OCI-M2 (cell line): Measurements from ENCODE around the gene AMZ2.
"Not testable (repeated sequence)": the region's sequence is repeated elsewhere in the genome, so short reads cannot be mapped to it uniquely, and the experiment has no call there.

Experiments
- DNase-seq: peaks from one replicate; lab custom pipeline; 2025; ENCODE audit not compliant: unreplicated experiment; lab: John Stamatoyannopoulos, UW

The AMZ2 gene

GRCh38 chr17:68248199-68248825, 469 bp downstream of the AMZ2 start:
- DNase-seq: no peak

- DNase-seq: no peak
Observed at GRCh38 chr17:68248891-68249290, 1.0 kb downstream of the AMZ2 start.

- no peak for DNase-seq
Observed at GRCh38 chr17:68249354-68249765, 1.5 kb downstream of the AMZ2 start.

GRCh38 chr17:68253426-68253825, 5.6 kb downstream of the AMZ2 start:
- not testable (repeated sequence) for DNase-seq

GRCh38 chr17:68255151-68255550, 7.3 kb downstream of the AMZ2 start:
- no peak for DNase-seq

GRCh38 chr17:68255731-68256538, 8.1 kb downstream of the AMZ2 start:
- DNase-seq: no peak

GRCh38 chr17:68256701-68257100, 8.9 kb downstream of the AMZ2 start:
- not testable (repeated sequence) for DNase-seq

GRCh38 chr17:68257934-68258333, 10.1 kb downstream of the AMZ2 start:
- no peak for DNase-seq

GRCh38 chr17:68258890-68259647, 11.2 kb downstream of the AMZ2 start:
- not testable (repeated sequence) for DNase-seq

- DNase-seq: not testable (repeated sequence)
Observed at GRCh38 chr17:68259648-68259951, 11.8 kb downstream of the AMZ2 start.

- DNase-seq: no peak
Observed at GRCh38 chr17:68260051-68260762, 12.4 kb downstream of the AMZ2 start.

GRCh38 chr17:68262467-68262866, 14.6 kb downstream of the AMZ2 start:
- DNase-seq: not testable (repeated sequence)

- DNase-seq: not testable (repeated sequence)
Observed at GRCh38 chr17:68263101-68263681, 15.3 kb downstream of the AMZ2 start.

- not testable (repeated sequence) for DNase-seq
Observed at GRCh38 chr17:68265833-68266232, 18.0 kb downstream of the AMZ2 start.

- no peak for DNase-seq
Observed at GRCh38 chr17:68273722-68274121, 25.9 kb downstream of the AMZ2 start.

- DNase-seq: not testable (repeated sequence)
Observed at GRCh38 chr17:68276339-68276738, 28.5 kb downstream of the AMZ2 start.

GRCh38 chr17:68277807-68278206, 30.0 kb downstream of the AMZ2 start:
- no peak for DNase-seq

GRCh38 chr17:68281965-68282364, 34.1 kb downstream of the AMZ2 start:
- not testable (repeated sequence) for DNase-seq

- DNase-seq: no peak
Observed at GRCh38 chr17:68288375-68288774, 40.5 kb downstream of the AMZ2 start.

- DNase-seq: no peak
Observed at GRCh38 chr17:68288804-68289203, 41.0 kb downstream of the AMZ2 start.

- DNase-seq: no peak
Observed at GRCh38 chr17:68289473-68289872, 41.6 kb downstream of the AMZ2 start.
